ENCODE results near the gene CAND2.

DNA sequence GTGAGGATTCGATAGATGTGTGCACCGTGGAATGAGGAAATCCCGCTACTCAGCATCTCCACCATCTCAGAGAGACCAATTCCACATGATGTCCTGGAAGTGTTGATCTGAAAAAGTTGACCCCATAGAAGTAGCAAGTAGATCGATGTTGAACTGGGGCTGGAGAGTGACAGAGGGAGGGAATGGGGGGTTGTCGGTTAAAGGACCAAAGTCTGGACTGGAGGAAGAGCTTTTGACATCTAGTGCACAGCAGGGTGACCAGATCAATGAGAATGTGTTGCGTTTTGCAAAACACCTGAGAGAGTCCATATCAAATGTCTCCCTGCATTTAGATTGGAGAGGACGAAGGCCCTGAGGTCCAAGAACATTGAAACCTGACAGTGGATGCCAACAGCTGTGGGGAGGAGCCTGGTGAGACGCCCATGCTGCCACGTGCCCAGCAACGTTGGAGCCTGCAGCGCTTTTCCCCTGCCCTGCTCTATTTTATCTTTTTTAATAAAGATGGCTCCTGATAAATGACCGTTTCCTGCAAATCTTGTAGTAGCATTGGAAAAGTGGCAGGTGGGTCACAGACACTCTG is 75.0 kb downstream of the CAND2 start:
- no peak for TF ChIP-seq POLR2A (IDR thresholded peaks at IDR 0.05)
- TF ChIP-seq, protein P1, sequence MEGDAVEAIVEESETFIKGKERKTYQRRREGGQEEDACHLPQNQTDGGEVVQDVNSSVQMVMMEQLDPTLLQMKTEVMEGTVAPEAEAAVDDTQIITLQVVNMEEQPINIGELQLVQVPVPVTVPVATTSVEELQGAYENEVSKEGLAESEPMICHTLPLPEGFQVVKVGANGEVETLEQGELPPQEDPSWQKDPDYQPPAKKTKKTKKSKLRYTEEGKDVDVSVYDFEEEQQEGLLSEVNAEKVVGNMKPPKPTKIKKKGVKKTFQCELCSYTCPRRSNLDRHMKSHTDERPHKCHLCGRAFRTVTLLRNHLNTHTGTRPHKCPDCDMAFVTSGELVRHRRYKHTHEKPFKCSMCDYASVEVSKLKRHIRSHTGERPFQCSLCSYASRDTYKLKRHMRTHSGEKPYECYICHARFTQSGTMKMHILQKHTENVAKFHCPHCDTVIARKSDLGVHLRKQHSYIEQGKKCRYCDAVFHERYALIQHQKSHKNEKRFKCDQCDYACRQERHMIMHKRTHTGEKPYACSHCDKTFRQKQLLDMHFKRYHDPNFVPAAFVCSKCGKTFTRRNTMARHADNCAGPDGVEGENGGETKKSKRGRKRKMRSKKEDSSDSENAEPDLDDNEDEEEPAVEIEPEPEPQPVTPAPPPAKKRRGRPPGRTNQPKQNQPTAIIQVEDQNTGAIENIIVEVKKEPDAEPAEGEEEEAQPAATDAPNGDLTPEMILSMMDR (IDR thresholded peaks at IDR 0.05): no peak
